OCI-LY1 (cell line): ENCODE measurements around the gene KLF17.

Experiments
- H2AFZ ChIP-seq: fragments of 200-600 bp; sonication (generic), shearing (Covaris generic); 2 replicates; pipeline ENCODE4 v1.6.0; 2014; ENCODE audit warnings: antibody characterized with exemption, mild to moderate bottlenecking, low read length
- H3F3A ChIP-seq: fragments of 200-600 bp; sonication (generic), shearing (Covaris generic); 2 replicates; pipeline ENCODE4 v1.6.0; 2014; ENCODE audit warnings: mild to moderate bottlenecking, antibody characterized with exemption, low read length, moderate library complexity; ENCODE audit not compliant: insufficient read depth
- H3K27ac ChIP-seq: fragments of 200-600 bp; sonication (generic); 2 replicates; pipeline ENCODE4 v1.5.1; 2014; ENCODE audit warnings: low read length, mixed run types, mild to moderate bottlenecking, low read depth; ENCODE audit not compliant: poor library complexity, severe bottlenecking
- H3K27me3 ChIP-seq: fragments of 200-600 bp; sonication (generic); 2 replicates; pipeline ENCODE4 v1.6.0; 2014; ENCODE audit warnings: antibody characterized with exemption, mild to moderate bottlenecking, low read length, moderate library complexity; ENCODE audit not compliant: insufficient read depth
- H3K36me3 ChIP-seq: fragments of 200-600 bp; sonication (generic); 2 replicates; pipeline ENCODE4 v1.6.1; 2014; ENCODE audit warnings: mild to moderate bottlenecking, antibody characterized with exemption, low read length, moderate library complexity, mixed read lengths; ENCODE audit not compliant: insufficient read depth
- H3K4me1 ChIP-seq: fragments of 200-600 bp; sonication (generic); 2 replicates; pipeline ENCODE4 v1.5.1; 2014; ENCODE audit warnings: mild to moderate bottlenecking, low read length, moderate library complexity; ENCODE audit not compliant: insufficient read depth, severe bottlenecking
- H3K4me2 ChIP-seq: fragments of 200-600 bp; sonication (generic), shearing (Covaris generic); 2 replicates; pipeline ENCODE4 v1.6.1; 2014; ENCODE audit warnings: low read length
- H3K4me3 ChIP-seq: fragments of 200-600 bp; sonication (generic); 2 replicates; pipeline ENCODE4 v1.5.1; 2014; ENCODE audit warnings: low read length, low read depth, mild to moderate bottlenecking, mixed read lengths; ENCODE audit not compliant: poor library complexity, severe bottlenecking
- H3K79me2 ChIP-seq: fragments of 200-600 bp; shearing (Covaris generic); 2 replicates; pipeline ENCODE4 v1.6.1; 2016; ENCODE audit warnings: mixed run types, low read length, mixed read lengths; ENCODE audit not compliant: insufficient read depth
- H3K9ac ChIP-seq: fragments of 200-600 bp; sonication (generic), shearing (Covaris generic); 2 replicates; pipeline ENCODE4 v1.6.1; 2014; ENCODE audit warnings: mild to moderate bottlenecking, low read length, mixed read lengths
- H3K9me2 ChIP-seq: fragments of 200-600 bp; sonication (generic), shearing (Covaris generic); 2 replicates; pipeline ENCODE4 v1.6.1; 2014; ENCODE audit warnings: low read depth, mild to moderate bottlenecking, low read length, mixed read lengths
- H3K9me3 ChIP-seq: fragments of 200-600 bp; shearing (Covaris generic); 2 replicates; pipeline ENCODE4 v1.6.1; 2014; ENCODE audit warnings: low read length, mixed read lengths
- H4K20me1 ChIP-seq: fragments of 200-600 bp; sonication (generic), shearing (Covaris generic); 2 replicates; pipeline ENCODE4 v1.6.0; 2016; ENCODE audit warnings: mild to moderate bottlenecking, low read length; ENCODE audit not compliant: insufficient read depth
- EZH2 ChIP-seq: fragments of 200-600 bp; sonication (generic), shearing (Covaris generic); IDR thresholded peaks from 2 replicates; pipeline ENCODE4 v1.8.0; 2017; ENCODE audit warnings: borderline replicate concordance, mixed run types, mild to moderate bottlenecking, antibody characterized with exemption, low read length, moderate library complexity, mixed read lengths
- TF ChIP-seq, protein P1 (sequence below): fragments of 200-600 bp; sonication (generic), shearing (Covaris generic); IDR thresholded peaks from 2 replicates; pipeline ENCODE4 v1.5.1; 2017; ENCODE audit warnings: mild to moderate bottlenecking, antibody characterized with exemption, low read length, moderate library complexity, mixed read lengths

The KLF17 gene

DNA sequence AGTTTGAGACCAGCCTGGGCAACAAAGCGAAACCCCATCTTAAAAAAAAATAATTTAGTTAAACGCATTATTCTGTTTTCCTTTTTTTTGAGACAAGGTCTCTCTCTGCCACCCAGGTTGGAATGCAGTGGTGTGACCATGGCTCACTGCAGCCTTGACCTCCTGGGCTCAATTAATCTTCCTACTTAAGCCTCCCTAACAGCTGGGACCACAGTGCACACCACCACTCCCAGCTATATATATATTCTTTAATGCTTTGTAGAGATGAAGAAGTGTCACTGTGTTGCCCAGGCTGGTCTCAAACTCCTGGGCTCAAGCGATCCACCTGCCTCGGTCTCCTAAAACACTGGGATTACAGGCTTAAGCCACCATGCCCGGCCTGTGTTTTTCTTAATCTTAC lies 7.7 kb upstream of the KLF17 start:
- H3K27me3 ChIP-seq = peaks cover 3% of the 10 kb centered on the region; the same call in 1 of the 2 replicates
- H3K9ac ChIP-seq = no peak overlapping the region
- H3K36me3 ChIP-seq = no peaks in the 10 kb centered on the region
- H3K79me2 ChIP-seq = no peaks in the 10 kb centered on the region
- H3K4me3 ChIP-seq = no peak overlapping the region
- H3K27ac ChIP-seq = no peak overlapping the region
- no peak for TF ChIP-seq EZH2
- TF ChIP-seq, protein P1, sequence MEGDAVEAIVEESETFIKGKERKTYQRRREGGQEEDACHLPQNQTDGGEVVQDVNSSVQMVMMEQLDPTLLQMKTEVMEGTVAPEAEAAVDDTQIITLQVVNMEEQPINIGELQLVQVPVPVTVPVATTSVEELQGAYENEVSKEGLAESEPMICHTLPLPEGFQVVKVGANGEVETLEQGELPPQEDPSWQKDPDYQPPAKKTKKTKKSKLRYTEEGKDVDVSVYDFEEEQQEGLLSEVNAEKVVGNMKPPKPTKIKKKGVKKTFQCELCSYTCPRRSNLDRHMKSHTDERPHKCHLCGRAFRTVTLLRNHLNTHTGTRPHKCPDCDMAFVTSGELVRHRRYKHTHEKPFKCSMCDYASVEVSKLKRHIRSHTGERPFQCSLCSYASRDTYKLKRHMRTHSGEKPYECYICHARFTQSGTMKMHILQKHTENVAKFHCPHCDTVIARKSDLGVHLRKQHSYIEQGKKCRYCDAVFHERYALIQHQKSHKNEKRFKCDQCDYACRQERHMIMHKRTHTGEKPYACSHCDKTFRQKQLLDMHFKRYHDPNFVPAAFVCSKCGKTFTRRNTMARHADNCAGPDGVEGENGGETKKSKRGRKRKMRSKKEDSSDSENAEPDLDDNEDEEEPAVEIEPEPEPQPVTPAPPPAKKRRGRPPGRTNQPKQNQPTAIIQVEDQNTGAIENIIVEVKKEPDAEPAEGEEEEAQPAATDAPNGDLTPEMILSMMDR = no peak
- no peaks in the 10 kb centered on the region for H3K9me2 ChIP-seq
- H4K20me1 ChIP-seq = no peaks in the 10 kb centered on the region
- H3F3A ChIP-seq = no peaks in the 10 kb centered on the region
- no peaks in the 10 kb centered on the region for H3K4me1 ChIP-seq
- H2AFZ ChIP-seq = no peak overlapping the region
- no peaks in the 10 kb centered on the region for H3K9me3 ChIP-seq
- H3K4me2 ChIP-seq = no peak overlapping the region

DNA sequence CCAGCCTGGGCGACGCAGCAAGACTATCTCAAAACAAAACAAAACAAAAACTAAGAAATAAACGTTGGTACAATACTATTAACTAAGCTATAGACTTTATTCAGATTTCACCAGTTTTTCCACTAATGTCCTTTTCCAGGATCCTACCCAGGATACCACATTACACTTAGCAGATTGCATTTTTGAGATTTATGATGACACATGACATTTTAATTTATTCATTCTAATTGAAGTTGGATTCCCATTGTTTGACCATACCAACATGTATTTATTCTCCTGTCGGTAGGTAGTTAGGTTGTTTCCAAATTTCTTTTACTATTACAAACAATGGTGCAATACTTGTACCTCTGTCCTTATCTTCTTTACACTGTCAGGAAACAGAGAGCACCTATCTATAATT lies 6.8 kb upstream of the KLF17 start:
- TF ChIP-seq EZH2 = no peak
- TF ChIP-seq, protein P1 = no peak

DNA sequence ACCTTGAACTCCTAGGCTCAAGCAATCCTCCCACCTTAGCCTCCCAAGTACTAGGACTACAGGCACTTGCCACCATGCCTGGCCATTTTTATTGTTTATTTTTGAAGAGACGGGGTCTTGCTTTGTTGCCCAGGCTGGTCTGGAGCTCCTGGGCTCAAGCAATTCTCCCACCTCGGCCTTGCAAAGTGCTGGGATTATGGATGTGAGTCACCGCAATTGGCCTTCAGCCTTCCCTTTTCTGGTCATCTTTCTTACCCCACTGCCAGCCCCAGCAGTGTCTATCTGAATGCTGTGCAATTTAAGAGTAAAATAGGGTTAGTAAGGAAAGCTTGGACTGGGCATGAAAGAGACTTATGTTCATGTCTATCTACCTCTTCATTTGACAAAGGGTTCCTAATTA lies 6.1 kb upstream of the KLF17 start:
- H3F3A ChIP-seq = no peaks in the 10 kb centered on the region
- no peak overlapping the region for H3K9ac ChIP-seq
- no peaks in the 10 kb centered on the region for H4K20me1 ChIP-seq
- no peaks in the 10 kb centered on the region for H3K9me2 ChIP-seq
- H3K27ac ChIP-seq = no peak overlapping the region
- no peaks in the 10 kb centered on the region for H3K4me1 ChIP-seq
- H3K36me3 ChIP-seq = no peaks in the 10 kb centered on the region
- H3K27me3 ChIP-seq = peaks cover 3% of the 10 kb centered on the region; the same call in 1 of the 2 replicates
- H3K79me2 ChIP-seq = no peaks in the 10 kb centered on the region
- no peak overlapping the region for H2AFZ ChIP-seq
- TF ChIP-seq, protein P1 = no peak
- TF ChIP-seq EZH2 = no peak
- H3K4me3 ChIP-seq = no peak overlapping the region
- no peaks in the 10 kb centered on the region for H3K9me3 ChIP-seq
- no peak overlapping the region for H3K4me2 ChIP-seq

More for the DNA sequence above, 6.8 kb upstream of the KLF17 start:
- no peaks in the 10 kb centered on the region for H3K36me3 ChIP-seq
- no peak overlapping the region for H2AFZ ChIP-seq
- no peaks in the 10 kb centered on the region for H4K20me1 ChIP-seq
- H3K9me3 ChIP-seq = no peaks in the 10 kb centered on the region
- no peak overlapping the region for H3K27ac ChIP-seq
- H3K4me3 ChIP-seq = no peak overlapping the region
- H3K79me2 ChIP-seq = no peaks in the 10 kb centered on the region
- peaks cover 3% of the 10 kb centered on the region; the same call in 1 of the 2 replicates for H3K27me3 ChIP-seq
- no peaks in the 10 kb centered on the region for H3F3A ChIP-seq
- no peaks in the 10 kb centered on the region for H3K9me2 ChIP-seq
- no peaks in the 10 kb centered on the region for H3K4me1 ChIP-seq
- no peak overlapping the region for H3K4me2 ChIP-seq
- H3K9ac ChIP-seq = no peak overlapping the region
